Measurements from ENCODE around the gene TSR2. TPM values are rescaled to one million over a fixed set of nuclear protein-coding genes. Genes with fewer than 3 reads are reported as not detected.

The TSR2 gene
- total and polyA plus RNA-seq, 2 of the 8 experiments (the other 6 are each of a cell fraction or from before 2014, with no cell fraction given): 15.1 to 44.2 TPM

GRCh38 chrX:54435121-54435520, 5.1 kb upstream of the TSR2 start (continued):
- TF ChIP-seq, protein P1, sequence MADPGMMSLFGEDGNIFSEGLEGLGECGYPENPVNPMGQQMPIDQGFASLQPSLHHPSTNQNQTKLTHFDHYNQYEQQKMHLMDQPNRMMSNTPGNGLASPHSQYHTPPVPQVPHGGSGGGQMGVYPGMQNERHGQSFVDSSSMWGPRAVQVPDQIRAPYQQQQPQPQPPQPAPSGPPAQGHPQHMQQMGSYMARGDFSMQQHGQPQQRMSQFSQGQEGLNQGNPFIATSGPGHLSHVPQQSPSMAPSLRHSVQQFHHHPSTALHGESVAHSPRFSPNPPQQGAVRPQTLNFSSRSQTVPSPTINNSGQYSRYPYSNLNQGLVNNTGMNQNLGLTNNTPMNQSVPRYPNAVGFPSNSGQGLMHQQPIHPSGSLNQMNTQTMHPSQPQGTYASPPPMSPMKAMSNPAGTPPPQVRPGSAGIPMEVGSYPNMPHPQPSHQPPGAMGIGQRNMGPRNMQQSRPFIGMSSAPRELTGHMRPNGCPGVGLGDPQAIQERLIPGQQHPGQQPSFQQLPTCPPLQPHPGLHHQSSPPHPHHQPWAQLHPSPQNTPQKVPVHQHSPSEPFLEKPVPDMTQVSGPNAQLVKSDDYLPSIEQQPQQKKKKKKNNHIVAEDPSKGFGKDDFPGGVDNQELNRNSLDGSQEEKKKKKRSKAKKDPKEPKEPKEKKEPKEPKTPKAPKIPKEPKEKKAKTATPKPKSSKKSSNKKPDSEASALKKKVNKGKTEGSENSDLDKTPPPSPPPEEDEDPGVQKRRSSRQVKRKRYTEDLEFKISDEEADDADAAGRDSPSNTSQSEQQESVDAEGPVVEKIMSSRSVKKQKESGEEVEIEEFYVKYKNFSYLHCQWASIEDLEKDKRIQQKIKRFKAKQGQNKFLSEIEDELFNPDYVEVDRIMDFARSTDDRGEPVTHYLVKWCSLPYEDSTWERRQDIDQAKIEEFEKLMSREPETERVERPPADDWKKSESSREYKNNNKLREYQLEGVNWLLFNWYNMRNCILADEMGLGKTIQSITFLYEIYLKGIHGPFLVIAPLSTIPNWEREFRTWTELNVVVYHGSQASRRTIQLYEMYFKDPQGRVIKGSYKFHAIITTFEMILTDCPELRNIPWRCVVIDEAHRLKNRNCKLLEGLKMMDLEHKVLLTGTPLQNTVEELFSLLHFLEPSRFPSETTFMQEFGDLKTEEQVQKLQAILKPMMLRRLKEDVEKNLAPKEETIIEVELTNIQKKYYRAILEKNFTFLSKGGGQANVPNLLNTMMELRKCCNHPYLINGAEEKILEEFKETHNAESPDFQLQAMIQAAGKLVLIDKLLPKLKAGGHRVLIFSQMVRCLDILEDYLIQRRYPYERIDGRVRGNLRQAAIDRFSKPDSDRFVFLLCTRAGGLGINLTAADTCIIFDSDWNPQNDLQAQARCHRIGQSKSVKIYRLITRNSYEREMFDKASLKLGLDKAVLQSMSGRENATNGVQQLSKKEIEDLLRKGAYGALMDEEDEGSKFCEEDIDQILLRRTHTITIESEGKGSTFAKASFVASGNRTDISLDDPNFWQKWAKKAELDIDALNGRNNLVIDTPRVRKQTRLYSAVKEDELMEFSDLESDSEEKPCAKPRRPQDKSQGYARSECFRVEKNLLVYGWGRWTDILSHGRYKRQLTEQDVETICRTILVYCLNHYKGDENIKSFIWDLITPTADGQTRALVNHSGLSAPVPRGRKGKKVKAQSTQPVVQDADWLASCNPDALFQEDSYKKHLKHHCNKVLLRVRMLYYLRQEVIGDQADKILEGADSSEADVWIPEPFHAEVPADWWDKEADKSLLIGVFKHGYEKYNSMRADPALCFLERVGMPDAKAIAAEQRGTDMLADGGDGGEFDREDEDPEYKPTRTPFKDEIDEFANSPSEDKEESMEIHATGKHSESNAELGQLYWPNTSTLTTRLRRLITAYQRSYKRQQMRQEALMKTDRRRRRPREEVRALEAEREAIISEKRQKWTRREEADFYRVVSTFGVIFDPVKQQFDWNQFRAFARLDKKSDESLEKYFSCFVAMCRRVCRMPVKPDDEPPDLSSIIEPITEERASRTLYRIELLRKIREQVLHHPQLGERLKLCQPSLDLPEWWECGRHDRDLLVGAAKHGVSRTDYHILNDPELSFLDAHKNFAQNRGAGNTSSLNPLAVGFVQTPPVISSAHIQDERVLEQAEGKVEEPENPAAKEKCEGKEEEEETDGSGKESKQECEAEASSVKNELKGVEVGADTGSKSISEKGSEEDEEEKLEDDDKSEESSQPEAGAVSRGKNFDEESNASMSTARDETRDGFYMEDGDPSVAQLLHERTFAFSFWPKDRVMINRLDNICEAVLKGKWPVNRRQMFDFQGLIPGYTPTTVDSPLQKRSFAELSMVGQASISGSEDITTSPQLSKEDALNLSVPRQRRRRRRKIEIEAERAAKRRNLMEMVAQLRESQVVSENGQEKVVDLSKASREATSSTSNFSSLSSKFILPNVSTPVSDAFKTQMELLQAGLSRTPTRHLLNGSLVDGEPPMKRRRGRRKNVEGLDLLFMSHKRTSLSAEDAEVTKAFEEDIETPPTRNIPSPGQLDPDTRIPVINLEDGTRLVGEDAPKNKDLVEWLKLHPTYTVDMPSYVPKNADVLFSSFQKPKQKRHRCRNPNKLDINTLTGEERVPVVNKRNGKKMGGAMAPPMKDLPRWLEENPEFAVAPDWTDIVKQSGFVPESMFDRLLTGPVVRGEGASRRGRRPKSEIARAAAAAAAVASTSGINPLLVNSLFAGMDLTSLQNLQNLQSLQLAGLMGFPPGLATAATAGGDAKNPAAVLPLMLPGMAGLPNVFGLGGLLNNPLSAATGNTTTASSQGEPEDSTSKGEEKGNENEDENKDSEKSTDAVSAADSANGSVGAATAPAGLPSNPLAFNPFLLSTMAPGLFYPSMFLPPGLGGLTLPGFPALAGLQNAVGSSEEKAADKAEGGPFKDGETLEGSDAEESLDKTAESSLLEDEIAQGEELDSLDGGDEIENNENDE (IDR thresholded peaks at IDR 0.05; ENCODE audit: insufficient replicate concordance, low read length): no peak
- TF ChIP-seq BRCA1 (IDR thresholded peaks at IDR 0.05; ENCODE audit: low read depth, low read length) (no peak), SP1 (IDR thresholded peaks at IDR 0.05; ENCODE audit: low read depth, low read length) (no peak), ATF3 (IDR thresholded peaks at IDR 0.05; ENCODE audit: insufficient read depth, low read depth, low read length) (no peak), NANOG (IDR thresholded peaks at IDR 0.05; ENCODE audit: insufficient read depth, low read depth, low read length, poor library complexity, severe bottlenecking) (no peak), ASH2L (IDR thresholded peaks at IDR 0.05; ENCODE audit: low read length) (no peak), GTF2F1 (IDR thresholded peaks at IDR 0.05; ENCODE audit: borderline replicate concordance, low read depth, low read length) (no peak)
